ENCODE data around the gene RBBP8NL. TPM values are rescaled to one million over a fixed set of nuclear protein-coding genes. Genes with fewer than 3 reads are reported as not detected.

Gene RBBP8NL
- total RNA-seq (2022) = not detected in 2 replicates
- Bru-seq, nascent RNA = not detected
- not detected for BruChase-seq, experiment 1, labeled RNA remaining after a 6-hour chase
- not detected for BruChase-seq, experiment 2, labeled RNA remaining after a 2-hour chase
- long read RNA-seq = 0 reads

DNA sequence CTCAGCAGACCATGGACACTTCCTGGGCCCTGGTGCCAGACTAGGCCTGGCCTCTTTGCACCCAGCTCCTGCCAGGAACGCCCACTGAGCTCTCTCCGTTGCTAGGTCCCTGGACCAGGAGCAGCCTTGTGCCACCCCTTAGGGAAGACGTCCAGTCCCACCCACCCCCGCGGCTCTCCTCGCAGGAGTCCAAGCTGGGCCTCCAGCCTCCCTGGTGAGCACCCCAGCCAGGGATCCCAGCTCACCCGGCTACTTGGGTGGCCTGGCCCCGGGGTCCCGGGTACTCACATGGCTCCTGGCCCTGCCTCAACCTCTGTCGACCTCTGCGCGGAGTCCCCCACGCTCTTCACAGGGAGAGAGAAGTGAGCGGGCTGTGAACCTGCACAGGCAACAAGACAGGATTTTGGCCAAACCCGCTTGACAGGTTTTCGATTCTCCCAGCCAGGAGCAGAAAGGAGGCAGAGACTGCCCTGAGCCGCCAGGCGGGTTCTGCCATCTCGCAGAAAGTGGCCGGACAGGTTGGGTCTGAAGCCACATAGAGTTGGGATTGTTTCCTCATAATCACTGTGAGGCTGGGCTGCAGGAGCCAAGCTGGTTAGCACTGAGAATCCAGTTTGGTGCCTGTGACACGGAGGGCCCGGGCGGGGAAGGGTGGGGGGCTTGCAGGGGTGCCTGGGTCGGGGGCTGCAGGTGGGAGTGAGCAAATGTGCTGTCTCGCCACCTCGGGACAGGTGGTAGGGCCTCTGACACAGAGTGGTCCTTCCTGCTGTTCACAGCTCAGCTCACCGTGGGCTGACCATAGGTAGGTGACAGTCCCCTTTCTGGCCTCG is at the start of gene RBBP8NL:
Gene RBBP8NL, minus strand, starts transcription at position 368 of the 830 bp plus-strand sequence. CDS start 7,892 bp downstream, outside the sequence.
- no peak within 1 kb of the TSS for H3K27ac Mint-ChIP-seq (ENCODE audit: low read depth, unreplicated experiment)
- ChIA-PET CTCF (interaction anchor here (0.5 to 0.6 kb wide), 2 partner anchors 17 to 242 kb away, joined by 3 to 4 read pairs; no protein-coding TSS in a partner anchor), POLR2A (interaction anchor here (0.6 to 0.7 kb wide), 2 partner anchors 20 to 217 kb away, joined by 3 read pairs; partner anchors contain the start of gene CABLES2)
- no peaks in the 10 kb centered on the region for H3K9me3 Mint-ChIP-seq (ENCODE audit: unreplicated experiment)
- intact Hi-C loops (cut with micrococcal nuclease) = no loop called here
- H3K36me3 Mint-ChIP-seq (ENCODE audit: insufficient read depth, unreplicated experiment) = no peaks in the 10 kb centered on the region
- H3K4me3 Mint-ChIP-seq (ENCODE audit: unreplicated experiment) = no peak within 1 kb of the TSS
- H3K4me1 Mint-ChIP-seq (ENCODE audit: insufficient read depth, unreplicated experiment) = no peaks in the 10 kb centered on the region
- DNase-seq (ENCODE audit: unreplicated experiment) = no peak
- peaks cover 7% of the 10 kb centered on the region for H3K27me3 Mint-ChIP-seq (ENCODE audit: insufficient read depth, unreplicated experiment)
- no TSS peak for BruUV-seq (replicated peaks)
- TF ChIP-seq CTCF (IDR thresholded peaks at IDR 0.05; ENCODE audit: unreplicated experiment) = no peak

GRCh38 chr20:62476056-62476838 is 48.9 kb upstream of the RBBP8NL start:
- BruUV-seq (replicated peaks) = no TSS peak
- Mint-ChIP-seq H3K27me3 (ENCODE audit: insufficient read depth, unreplicated experiment) (peaks cover 39% of the 10 kb centered on the region), H3K9me3 (ENCODE audit: unreplicated experiment) (no peaks in the 10 kb centered on the region), H3K4me1 (ENCODE audit: insufficient read depth, unreplicated experiment) (no peaks in the 10 kb centered on the region), H3K36me3 (ENCODE audit: insufficient read depth, unreplicated experiment) (no peaks in the 10 kb centered on the region), H3K27ac (ENCODE audit: low read depth, unreplicated experiment) (no peak overlapping the region), H3K4me3 (ENCODE audit: unreplicated experiment) (no peak overlapping the region)
- TF ChIP-seq CTCF (IDR thresholded peaks at IDR 0.05; ENCODE audit: unreplicated experiment) = no peak
- CTCF ChIA-PET = no interaction called here
- DNase-seq (ENCODE audit: unreplicated experiment) = no peak
- POLR2A ChIA-PET = no interaction called here
- intact Hi-C loops (cut with micrococcal nuclease) = no loop called here

DNA sequence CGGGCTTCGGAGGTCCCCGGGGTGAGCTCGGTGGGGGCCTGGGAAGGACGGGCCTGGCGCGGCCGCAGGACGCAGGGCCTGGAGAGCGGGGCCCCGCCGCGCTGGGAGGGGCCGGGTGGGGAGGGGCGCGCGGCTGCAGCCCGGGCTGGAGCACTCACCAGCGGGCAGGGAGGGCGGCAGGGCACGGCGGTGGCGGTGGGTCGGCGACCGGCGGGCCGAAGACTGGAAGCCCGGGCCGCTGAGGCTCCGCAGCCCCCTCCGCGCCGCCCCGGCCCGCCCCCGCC is 48.4 kb upstream of the RBBP8NL start, which contains the start of gene GATA5:
Gene GATA5, minus strand, starts transcription at position 224 of the 284 bp plus-strand sequence. CDS start 474 bp downstream, outside the sequence.
- peaks cover 39% of the 10 kb centered on the region for H3K27me3 Mint-ChIP-seq (ENCODE audit: insufficient read depth, unreplicated experiment)
- intact Hi-C loops (cut with micrococcal nuclease) = no loop called here
- no peak for TF ChIP-seq CTCF (IDR thresholded peaks at IDR 0.05; ENCODE audit: unreplicated experiment)
- no peaks in the 10 kb centered on the region for H3K4me1 Mint-ChIP-seq (ENCODE audit: insufficient read depth, unreplicated experiment)
- H3K27ac Mint-ChIP-seq (ENCODE audit: low read depth, unreplicated experiment) = no peak within 1 kb of the TSS
- no peaks in the 10 kb centered on the region for H3K36me3 Mint-ChIP-seq (ENCODE audit: insufficient read depth, unreplicated experiment)
- H3K4me3 Mint-ChIP-seq (ENCODE audit: unreplicated experiment) = no peak within 1 kb of the TSS
- DNase-seq (ENCODE audit: unreplicated experiment) = no peak
- no peaks in the 10 kb centered on the region for H3K9me3 Mint-ChIP-seq (ENCODE audit: unreplicated experiment)
- POLR2A ChIA-PET = no interaction called here
- CTCF ChIA-PET = no interaction called here
- no TSS peak for BruUV-seq (replicated peaks)
